A549 (cell line): ENCODE data around the gene TRIM24.

Source experiments
- CTCF ChIP-seq: fragments of >200 bp; sonication (Bioruptor Twin); formaldehyde crosslinking; IDR thresholded peaks from 3 replicates; pipeline ENCODE4 v1.5.1; 2016
- HMGXB4 ChIP-seq: fragments of 250-450 bp; sonication (Bioruptor Pico); IDR thresholded peaks from 2 replicates; pipeline ENCODE4 v1.5.0; 2021; ENCODE audit warnings: mild to moderate bottlenecking, moderate library complexity, borderline replicate concordance
- MYC ChIP-seq: IDR thresholded peaks from 2 replicates; pipeline ENCODE4 v1.6.1; 2012; ENCODE audit warnings: mild to moderate bottlenecking, inconsistent platforms, low read length, improper control_type of control experiment, borderline replicate concordance
- PBX3 ChIP-seq: IDR thresholded peaks from 2 replicates; pipeline ENCODE4 v1.6.1; 2012
- POLR2A ChIP-seq: IDR thresholded peaks from 2 replicates; pipeline ENCODE4 v1.6.1; 2012; ENCODE audit warnings: mild to moderate bottlenecking, low read length
- RCOR1 ChIP-seq: fragments of 150-350 bp; IDR thresholded peaks from 2 replicates; pipeline ENCODE4 v1.6.1; 2014; ENCODE audit warnings: antibody characterized with exemption, low read length, low read depth
- REST ChIP-seq: fragments of 200-600 bp; sonication (generic); IDR thresholded peaks from 2 replicates; pipeline ENCODE4 v1.6.1; 2016; ENCODE audit warnings: antibody characterized with exemption, mild to moderate bottlenecking, moderate library complexity
- TP53 ChIP-seq: fragments of 250-450 bp; sonication (Bioruptor Pico); IDR thresholded peaks from 2 replicates; pipeline ENCODE4 v1.5.0; 2021; ENCODE audit warnings: mild to moderate bottlenecking, moderate library complexity

- TF ChIP-seq POLR2A (no peak), HMGXB4 (CRISPR knock-in tag) (no peak), TP53 (CRISPR knock-in tag) (no peak), REST (no peak), PBX3 (no peak), MYC (no peak), CTCF (no peak), RCOR1 (no peak)
These were observed 78.5 kb downstream of the TRIM24 start for GRCh38 chr7:138538518-138538917.
